ENCODE measurements around the gene PRKCE. TPM values are rescaled to one million over a fixed set of nuclear protein-coding genes. Genes with fewer than 3 reads are reported as not detected.

Gene PRKCE
- total and polyA plus RNA-seq, 2 donors (not counting 3 experiments of a cell fraction or from before 2014, with no cell fraction given) = 27.9 to 33.9 TPM

- H2AFZ ChIP-seq (ENCODE audit: low read depth, low read length) = no peak overlapping the region
- H4K20me1 ChIP-seq (replicated peaks; ENCODE audit: control insufficient read depth, extremely low read depth, insufficient read depth, low read length) = no peaks in the 10 kb centered on the region
- H3K9ac ChIP-seq (replicated peaks; ENCODE audit: extremely low read depth, insufficient read depth, low read length) = no peak overlapping the region
- POLR2A ChIA-PET = no interaction called here
- TF ChIP-seq EZH2 (IDR thresholded peaks at IDR 0.05; ENCODE audit: borderline replicate concordance, low read depth, low read length, severe bottlenecking) (no peak), GATA2 (IDR thresholded peaks at IDR 0.05; ENCODE audit: insufficient read depth, insufficient read length, low read depth, low read length) (no peak), JUN (IDR thresholded peaks at IDR 0.05; ENCODE audit: borderline replicate concordance, insufficient read depth, insufficient read length, low read depth) (no peak), POLR2AphosphoS5 (IDR thresholded peaks at IDR 0.05; ENCODE audit: insufficient read depth, low read depth, low read length) (no peak), FOS (IDR thresholded peaks at IDR 0.05; ENCODE audit: borderline replicate concordance, insufficient read depth, low read length) (no peak), MYC (IDR thresholded peaks at IDR 0.05; ENCODE audit: low read depth, low read length) (no peak), POLR2A (IDR thresholded peaks at IDR 0.05; ENCODE audit: low read depth, low read length) (no peak)
- TF ChIP-seq, protein P1, sequence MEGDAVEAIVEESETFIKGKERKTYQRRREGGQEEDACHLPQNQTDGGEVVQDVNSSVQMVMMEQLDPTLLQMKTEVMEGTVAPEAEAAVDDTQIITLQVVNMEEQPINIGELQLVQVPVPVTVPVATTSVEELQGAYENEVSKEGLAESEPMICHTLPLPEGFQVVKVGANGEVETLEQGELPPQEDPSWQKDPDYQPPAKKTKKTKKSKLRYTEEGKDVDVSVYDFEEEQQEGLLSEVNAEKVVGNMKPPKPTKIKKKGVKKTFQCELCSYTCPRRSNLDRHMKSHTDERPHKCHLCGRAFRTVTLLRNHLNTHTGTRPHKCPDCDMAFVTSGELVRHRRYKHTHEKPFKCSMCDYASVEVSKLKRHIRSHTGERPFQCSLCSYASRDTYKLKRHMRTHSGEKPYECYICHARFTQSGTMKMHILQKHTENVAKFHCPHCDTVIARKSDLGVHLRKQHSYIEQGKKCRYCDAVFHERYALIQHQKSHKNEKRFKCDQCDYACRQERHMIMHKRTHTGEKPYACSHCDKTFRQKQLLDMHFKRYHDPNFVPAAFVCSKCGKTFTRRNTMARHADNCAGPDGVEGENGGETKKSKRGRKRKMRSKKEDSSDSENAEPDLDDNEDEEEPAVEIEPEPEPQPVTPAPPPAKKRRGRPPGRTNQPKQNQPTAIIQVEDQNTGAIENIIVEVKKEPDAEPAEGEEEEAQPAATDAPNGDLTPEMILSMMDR (IDR thresholded peaks at IDR 0.05; ENCODE audit: extremely low read depth in 1 of 2, insufficient read depth in 1 of 2, low read depth in 1 of 2, low read length in 2 of 2) = no peak
- TF ChIP-seq, protein P2, sequence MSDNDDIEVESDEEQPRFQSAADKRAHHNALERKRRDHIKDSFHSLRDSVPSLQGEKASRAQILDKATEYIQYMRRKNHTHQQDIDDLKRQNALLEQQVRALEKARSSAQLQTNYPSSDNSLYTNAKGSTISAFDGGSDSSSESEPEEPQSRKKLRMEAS (IDR thresholded peaks at IDR 0.05; ENCODE audit: insufficient read depth, insufficient read length) = no peak
- intact Hi-C loops (cut with micrococcal nuclease) = no loop called here
- no peaks in the 10 kb centered on the region for H3K9me3 ChIP-seq (replicated peaks; ENCODE audit: control insufficient read depth, insufficient read depth, low read length)
- H3K4me1 ChIP-seq (ENCODE audit: control insufficient read depth, extremely low read depth, insufficient read depth, low read length) = peaks cover 3% of the 10 kb centered on the region
- dilution Hi-C loops (cut with MboI; ENCODE audit: extremely low pct_ligation_motif_present, low sequenced_read_pairs) = no loop called here
- H3K9me1 ChIP-seq (replicated peaks; ENCODE audit: control insufficient read depth, extremely low read depth, insufficient read depth, low read length) = no peaks in the 10 kb centered on the region
- no peak overlapping the region for H3K27ac ChIP-seq (ENCODE audit: insufficient read depth, low read depth, low read length)
- FAIRE-seq = no peak
- DNase-seq (ENCODE audit: low read depth, low spot score) = no peak
- no peaks in the 10 kb centered on the region for H3K36me3 ChIP-seq (ENCODE audit: control insufficient read depth in 2 of 2, extremely low read depth in 1 of 2, insufficient read depth in 2 of 2, low read length in 2 of 2)
- no peaks in the 10 kb centered on the region for H3K79me2 ChIP-seq (ENCODE audit: control insufficient read depth, insufficient read depth, low read length)
- CTCF ChIA-PET = interaction anchor here (1.2 to 1.7 kb wide), 4 partner anchors 9 to 112 kb away, joined by 3 to 5 read pairs (median 4); no protein-coding TSS in a partner anchor
- no peak overlapping the region for H3K4me2 ChIP-seq (ENCODE audit: insufficient read depth, low read length)
- H3K27me3 ChIP-seq (ENCODE audit: control insufficient read depth in 2 of 2, insufficient read depth in 2 of 2, low read length in 2 of 2) = no peaks in the 10 kb centered on the region
- BruUV-seq (replicated peaks) = no TSS peak
- H3K4me3 ChIP-seq (replicated peaks in 1 of 3; ENCODE audit: insufficient read depth in 1 of 3, low read depth in 1 of 3, low read length in 3 of 3) = no peak overlapping the region
These were observed 199.6 kb downstream of the PRKCE start for GRCh38 chr2:45851111-45851510.
